Trophoblast cell (in vitro differentiated cells and primary cell): ENCODE measurements around the gene SUDS3.
A peak's percentile ranks its signal among the peaks of the same experiment; 100 is the strongest.
"Not testable (repeated sequence)": the region's sequence is repeated elsewhere in the genome, so short reads cannot be mapped to it uniquely, and the experiment has no call there.

Experiments used
- DNase-seq, 2 donors: peaks; one replicate each; pipeline ENCODE4 v3.0.0-alpha.2; 2016
- H2AFZ ChIP-seq: 2 replicates; pipeline ENCODE4 v1.6.1; 2013; ENCODE audit warnings: low read length, moderate library complexity, mild to moderate bottlenecking; ENCODE audit not compliant: insufficient read depth, poor library complexity
- H2AK5ac ChIP-seq: 2 replicates; pipeline ENCODE4 v1.6.1; 2013; ENCODE audit warnings: mild to moderate bottlenecking, low read length
- H2BK120ac ChIP-seq: 2 replicates; pipeline ENCODE4 v1.6.1; 2013; ENCODE audit warnings: low read length, mild to moderate bottlenecking, moderate library complexity; ENCODE audit not compliant: insufficient read depth, poor library complexity
- H2BK12ac ChIP-seq: 2 replicates; pipeline ENCODE4 v1.6.1; 2013; ENCODE audit warnings: mild to moderate bottlenecking, low read length, moderate library complexity
- H2BK5ac ChIP-seq: 2 replicates; pipeline ENCODE4 v1.6.1; 2013; ENCODE audit warnings: low read length, low read depth, moderate library complexity, mild to moderate bottlenecking; ENCODE audit not compliant: poor library complexity
- H3K14ac ChIP-seq: 2 replicates; pipeline ENCODE4 v1.6.1; 2013; ENCODE audit warnings: mild to moderate bottlenecking, low read length
- H3K18ac ChIP-seq: 2 replicates; pipeline ENCODE4 v1.6.1; 2013; ENCODE audit warnings: mild to moderate bottlenecking, low read length
- H3K23ac ChIP-seq: 2 replicates; pipeline ENCODE4 v1.6.1; 2013; ENCODE audit warnings: low read length
- H3K27ac ChIP-seq: 2 replicates; pipeline ENCODE4 v1.5.1; 2013; ENCODE audit warnings: low read depth, mild to moderate bottlenecking, inconsistent platforms, low read length, moderate library complexity
- H3K27me3 ChIP-seq: 2 replicates; pipeline ENCODE4 v1.6.1; 2013; ENCODE audit warnings: inconsistent platforms, mild to moderate bottlenecking, low read length, moderate library complexity; ENCODE audit not compliant: insufficient read depth
- H3K36me3 ChIP-seq, 2 experiments: 1 replicate in 1 of 2; 2 replicates in 1 of 2; pipeline ENCODE4 v1.6.1; 2013; ENCODE audit warnings: low read length in 2 of 2, mild to moderate bottlenecking in 2 of 2, moderate library complexity in 1 of 2; ENCODE audit not compliant: insufficient read depth in 2 of 2, control insufficient read depth in 1 of 2
- H3K4ac ChIP-seq: 2 replicates; pipeline ENCODE4 v1.6.1; 2013; ENCODE audit warnings: low read depth, mild to moderate bottlenecking, low read length, moderate library complexity
- H3K4me1 ChIP-seq, 2 experiments: 1 replicate in 1 of 2; 2 replicates in 1 of 2; pipeline ENCODE4 v1.6.1; 2013; ENCODE audit warnings: low read length in 2 of 2, mild to moderate bottlenecking in 2 of 2, moderate library complexity in 1 of 2; ENCODE audit not compliant: insufficient read depth in 2 of 2, control insufficient read depth in 1 of 2
- H3K4me2 ChIP-seq: 2 replicates; pipeline ENCODE4 v1.6.1; 2013; ENCODE audit warnings: inconsistent platforms, mild to moderate bottlenecking, low read length, moderate library complexity
- H3K4me3 ChIP-seq: 2 replicates; pipeline ENCODE4 v1.5.1; 2013; ENCODE audit warnings: mild to moderate bottlenecking, low read depth, low read length, inconsistent platforms
- H3K79me1 ChIP-seq: one replicate; pipeline ENCODE4 v1.6.1; 2013; ENCODE audit warnings: low read length
- H3K79me2 ChIP-seq: 2 replicates; pipeline ENCODE4 v1.6.1; 2013; ENCODE audit warnings: low read length, mild to moderate bottlenecking; ENCODE audit not compliant: control insufficient read depth, insufficient read depth, poor library complexity
- H3K9ac ChIP-seq: 2 replicates; pipeline ENCODE4 v1.6.1; 2013; ENCODE audit warnings: mild to moderate bottlenecking, low read length
- H3K9me3 ChIP-seq: 2 replicates; pipeline ENCODE4 v1.6.1; 2013; ENCODE audit warnings: low read depth, mild to moderate bottlenecking, control low read depth, inconsistent platforms, low read length; ENCODE audit not compliant: insufficient read depth
- H4K12ac ChIP-seq: 2 replicates; pipeline ENCODE4 v1.6.1; 2013; ENCODE audit warnings: low read depth, mild to moderate bottlenecking, low read length, moderate library complexity
- H4K8ac ChIP-seq: 2 replicates; pipeline ENCODE4 v1.6.1; 2013; ENCODE audit warnings: low read depth, mild to moderate bottlenecking, low read length, moderate library complexity
- H4K91ac ChIP-seq: one replicate; pipeline ENCODE4 v1.6.1; 2013; ENCODE audit warnings: low read depth, mild to moderate bottlenecking, low read length, moderate library complexity
- WGBS: extraction: QIAGEN DNeasy Blood & Tissue Kit; methylation state at CpG from one replicate; pipeline ENCODE4 v1.1.7; 2013; ENCODE audit warnings: missing lambda C conversion rate; ENCODE audit not compliant: insufficient read length, insufficient coverage; ENCODE audit errors: extremely low coverage; 5-methylcytosine and 5-hydroxymethylcytosine counted together

SUDS3 gene

DNA sequence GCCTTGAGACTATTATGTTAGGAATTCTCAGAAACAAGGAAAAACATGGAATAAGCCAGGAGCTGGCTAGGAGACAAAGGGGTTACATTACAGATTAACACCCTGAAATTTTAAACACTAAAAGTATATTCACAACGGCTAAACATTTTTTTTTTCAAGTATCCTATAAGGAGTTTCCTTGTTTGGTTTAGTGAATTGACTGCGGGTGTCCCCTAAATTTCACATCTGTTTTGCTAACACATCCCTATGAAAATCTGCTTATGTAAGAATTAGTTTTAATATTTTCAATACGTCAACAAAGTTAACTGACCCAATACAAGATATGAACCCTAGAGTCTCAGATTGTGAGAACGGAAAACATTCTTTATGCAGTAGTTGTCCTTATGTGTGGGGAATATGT lies 22.6 kb upstream of the SUDS3 start:
- Histone ChIP-seq H3K23ac (no peak overlapping the region), H3K4me1 (no peaks in the 10 kb centered on the region), H3K4me2 (no peak overlapping the region), H2AFZ (no peak overlapping the region), H4K91ac (no peak overlapping the region), H3K9me3 (no peaks in the 10 kb centered on the region), H3K14ac (no peak overlapping the region), H3K79me2 (no peaks in the 10 kb centered on the region), H3K18ac (no peak overlapping the region), H2BK120ac (no peak overlapping the region), H2AK5ac (no peak overlapping the region), H3K36me3 (no peaks in the 10 kb centered on the region), H3K4me3 (no peak overlapping the region), H2BK5ac (no peak overlapping the region), H3K79me1 (no peaks in the 10 kb centered on the region), H3K4ac (no peak overlapping the region), H3K9ac (no peak overlapping the region), H4K12ac (no peak overlapping the region), H2BK12ac (no peak overlapping the region), H4K8ac (no peak overlapping the region), H3K27ac (no peak overlapping the region), H3K27me3 (no peaks in the 10 kb centered on the region)
- DNase-seq: no peak
- WGBS: no CpG with 5 or more reads among the region's 4 CpGs

- not testable (repeated sequence) for H3K14ac ChIP-seq, H3K4me2 ChIP-seq, H2BK120ac ChIP-seq, H3K18ac ChIP-seq, H3K9ac ChIP-seq, H3K79me1 ChIP-seq, H4K91ac ChIP-seq, H3K79me2 ChIP-seq, H2BK12ac ChIP-seq, H3K36me3 ChIP-seq, H3K27me3 ChIP-seq, H3K27ac ChIP-seq, H2AFZ ChIP-seq, H3K4ac ChIP-seq, H3K4me1 ChIP-seq, H2BK5ac ChIP-seq, DNase-seq, H4K12ac ChIP-seq, H3K23ac ChIP-seq, H2AK5ac ChIP-seq, H4K8ac ChIP-seq, H3K9me3 ChIP-seq, H3K4me3 ChIP-seq
- WGBS: no CpG with 5 or more reads among the region's 4 CpGs
Measured at GRCh38 chr12:118354503-118354902, 21.9 kb upstream of the SUDS3 start.

DNA sequence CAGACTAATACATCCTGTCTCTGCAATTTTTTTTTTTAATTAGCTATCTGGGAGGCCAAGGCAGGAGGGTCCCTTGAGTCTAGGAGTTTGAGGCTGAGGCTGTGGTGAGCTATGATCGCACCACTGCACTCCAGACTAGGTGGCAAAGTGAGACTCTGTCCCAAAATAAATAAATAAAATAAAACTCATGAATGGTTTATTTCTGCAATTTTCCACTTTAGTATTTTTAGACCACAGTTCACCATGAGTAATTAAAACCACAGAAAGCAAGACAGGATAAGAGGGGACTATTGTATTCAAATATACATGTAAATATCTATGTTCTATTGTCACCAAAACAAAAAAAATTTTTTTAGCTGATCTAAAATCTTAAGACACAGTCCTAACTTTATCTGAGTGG lies 21.5 kb upstream of the SUDS3 start:
- H2BK5ac ChIP-seq: no peak overlapping the region
- H3K36me3 ChIP-seq: no peaks in the 10 kb centered on the region
- H4K12ac ChIP-seq: no peak overlapping the region
- H3K23ac ChIP-seq: no peak overlapping the region
- no peak overlapping the region for H2AFZ ChIP-seq
- no peaks in the 10 kb centered on the region for H3K4me1 ChIP-seq
- H3K18ac ChIP-seq: no peak overlapping the region
- no peak overlapping the region for H4K91ac ChIP-seq
- H3K4me3 ChIP-seq: no peak overlapping the region
- H3K79me1 ChIP-seq: no peaks in the 10 kb centered on the region
- H3K27ac ChIP-seq: no peak overlapping the region
- H3K4ac ChIP-seq: no peak overlapping the region
- no CpG with 5 or more reads among the region's 1 CpG for WGBS
- DNase-seq: no peak
- H2BK120ac ChIP-seq: no peak overlapping the region
- H3K9ac ChIP-seq: no peak overlapping the region
- no peak overlapping the region for H3K14ac ChIP-seq
- no peak overlapping the region for H2AK5ac ChIP-seq
- H3K79me2 ChIP-seq: no peaks in the 10 kb centered on the region
- H4K8ac ChIP-seq: no peak overlapping the region
- H3K9me3 ChIP-seq: no peaks in the 10 kb centered on the region
- H3K27me3 ChIP-seq: no peaks in the 10 kb centered on the region
- no peak overlapping the region for H3K4me2 ChIP-seq
- H2BK12ac ChIP-seq: no peak overlapping the region

DNA sequence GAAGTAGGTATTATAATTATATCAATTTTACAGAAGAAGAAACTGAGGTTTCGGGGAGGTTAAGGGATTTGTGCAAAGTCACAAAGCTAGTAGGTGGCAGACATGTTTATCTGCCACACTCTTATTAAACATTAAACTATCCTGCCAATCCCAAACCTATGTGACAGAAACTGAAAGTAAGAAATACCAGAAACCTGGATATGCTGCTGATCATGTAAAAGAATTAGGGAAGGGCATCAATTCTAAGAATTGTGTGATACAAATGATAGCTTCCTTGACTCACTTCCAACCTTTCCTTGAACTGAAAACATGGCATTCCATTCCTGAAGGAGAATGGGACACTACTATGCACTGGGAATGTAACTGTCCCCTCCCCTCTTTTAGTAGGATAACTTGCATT lies 20.5 kb upstream of the SUDS3 start:
- H4K12ac ChIP-seq: no peak overlapping the region
- H3K4me1 ChIP-seq: no peaks in the 10 kb centered on the region
- H3K4me2 ChIP-seq: no peak overlapping the region
- no peak overlapping the region for H3K4ac ChIP-seq
- H4K91ac ChIP-seq: no peak overlapping the region
- no peak overlapping the region for H2AFZ ChIP-seq
- H3K23ac ChIP-seq: no peak overlapping the region
- no peak overlapping the region for H3K14ac ChIP-seq
- H2AK5ac ChIP-seq: no peak overlapping the region
- no peaks in the 10 kb centered on the region for H3K79me2 ChIP-seq
- H3K79me1 ChIP-seq: no peaks in the 10 kb centered on the region
- no peaks in the 10 kb centered on the region for H3K27me3 ChIP-seq
- no peak overlapping the region for H3K4me3 ChIP-seq
- H2BK5ac ChIP-seq: no peak overlapping the region
- no peak overlapping the region for H3K27ac ChIP-seq
- no peak overlapping the region for H3K18ac ChIP-seq
- H3K9ac ChIP-seq: no peak overlapping the region
- no peak overlapping the region for H2BK12ac ChIP-seq
- WGBS: no CpG with 5 or more reads among the region's 1 CpG
- no peaks in the 10 kb centered on the region for H3K36me3 ChIP-seq
- peak in 1 of 2 donors; percentile 72 for DNase-seq
- H2BK120ac ChIP-seq: no peak overlapping the region
- no peak overlapping the region for H4K8ac ChIP-seq
- H3K9me3 ChIP-seq: no peaks in the 10 kb centered on the region
